ENCODE data around the gene AIPL1.
A peak's percentile ranks its signal among the peaks of the same experiment; 100 is the strongest.

AIPL1 gene

GRCh38 chr17:6374761-6375312 is 60.1 kb downstream of the AIPL1 start:
- peak; percentile 10 to 29 for DNase-seq (ENCODE audit: low read depth in 2 of 2)

DNA sequence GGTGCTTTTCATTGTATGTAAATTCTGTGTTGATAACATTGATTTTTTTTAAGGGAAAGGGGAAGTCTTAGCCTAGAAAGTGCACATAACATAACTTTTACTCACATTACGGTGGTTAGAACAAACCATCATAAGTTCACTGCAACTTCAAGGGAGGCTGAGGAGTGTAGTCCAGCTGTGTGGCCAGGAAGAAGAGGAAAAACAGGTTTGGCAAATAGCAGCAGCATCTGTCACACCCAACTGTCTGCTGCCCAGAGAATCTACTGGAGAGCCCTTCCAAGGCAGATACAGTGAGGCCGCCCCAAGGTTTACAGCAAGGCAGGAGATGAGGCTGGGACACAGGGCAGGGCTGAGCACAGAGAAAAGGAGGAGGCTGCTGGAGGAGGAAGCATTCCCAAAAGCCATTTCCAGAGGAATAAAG is 60.6 kb downstream of the AIPL1 start:
- DNase-seq (ENCODE audit: low read depth in 2 of 2) = no peak

Data from stimulated activated CD8-positive, alpha-beta memory T cell treated with anti-CD3 and anti-CD28 coated beads, Interleukin-15, amount 100 ng/mL, for 4 hours (primary cell).